Renal cortical epithelial cell (primary cell): ENCODE results near the gene C1QTNF5. TPM values are rescaled to one million over a fixed set of nuclear protein-coding genes. Genes with fewer than 3 reads are reported as not detected.

Source experiments
- DNase-seq: peaks from one replicate; pipeline ENCODE4 v3.0.0-alpha.2; 2011; ENCODE audit warnings: low read depth
- total RNA-seq: library from RNA; depleted of rRNA; stranded (reverse); fragments of >200 nt; gene quantifications from 2 replicates; pipeline ENCODE4 v1.2.3, GENCODE V29; 2014

Gene C1QTNF5
- total RNA-seq, 1 donor from 2014 or later = 15.7 TPM

DNA sequence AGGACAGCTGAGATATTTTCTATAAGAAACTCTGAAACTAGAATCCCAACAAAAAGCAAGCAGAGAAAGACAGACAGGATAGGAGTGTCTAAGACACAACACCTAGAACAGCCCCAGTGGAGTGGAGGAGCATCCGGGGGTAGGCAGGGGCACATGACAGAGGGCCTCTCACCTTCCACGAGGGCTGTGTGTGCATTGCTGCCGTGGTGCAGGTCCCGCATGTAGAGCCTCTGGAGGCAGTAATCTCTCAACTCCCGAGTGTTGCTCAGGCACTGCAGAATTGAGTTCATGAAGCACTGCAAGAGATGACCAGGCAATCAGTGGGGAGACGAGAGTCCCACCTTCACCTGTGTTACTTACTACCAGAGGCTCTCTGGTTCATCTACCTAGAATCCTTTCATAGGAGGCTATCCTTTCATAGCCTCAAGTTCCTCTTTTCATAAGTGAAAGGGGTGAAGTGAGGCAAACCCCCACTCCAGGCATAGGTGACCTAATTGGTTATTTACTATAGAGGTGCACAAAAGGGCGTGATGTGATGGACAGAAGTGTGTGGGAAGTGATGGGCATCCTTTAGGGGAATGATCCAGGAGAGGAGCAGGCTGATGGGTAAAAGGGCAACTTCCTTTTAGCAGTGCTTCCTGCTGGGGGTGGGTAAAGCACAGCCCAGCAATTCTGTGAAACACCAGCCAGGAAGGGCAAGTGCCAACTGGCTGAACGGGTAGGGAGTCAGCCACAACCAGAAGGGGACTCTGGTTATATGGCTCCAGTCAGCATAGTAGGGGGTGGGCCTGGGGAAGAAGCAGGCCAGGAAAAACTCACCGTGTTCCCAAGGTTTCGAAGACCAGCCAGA lies 18.9 kb upstream of the C1QTNF5 start:
- DNase-seq = no peak

DNA sequence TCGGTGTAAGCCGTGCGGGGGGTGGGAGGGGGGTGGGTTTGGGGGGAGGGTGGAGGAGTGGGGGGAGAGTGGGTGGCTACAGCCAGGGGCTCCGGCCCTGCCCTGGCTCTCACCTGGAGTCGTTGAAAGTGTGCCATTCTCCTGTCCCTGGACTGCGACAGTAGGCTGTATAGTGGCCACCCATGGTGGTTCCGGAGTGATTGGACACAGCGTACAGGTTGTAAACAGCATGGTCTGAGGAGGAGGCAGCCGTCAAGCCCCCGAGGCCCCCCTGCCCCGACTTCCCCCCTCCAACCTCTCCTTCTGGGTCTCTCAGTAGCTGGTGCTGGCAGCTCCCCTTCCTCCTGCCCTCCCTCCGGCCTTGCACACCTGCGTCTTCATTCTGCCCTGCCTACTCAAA lies 16.4 kb upstream of the C1QTNF5 start:
- no peak for DNase-seq

DNA sequence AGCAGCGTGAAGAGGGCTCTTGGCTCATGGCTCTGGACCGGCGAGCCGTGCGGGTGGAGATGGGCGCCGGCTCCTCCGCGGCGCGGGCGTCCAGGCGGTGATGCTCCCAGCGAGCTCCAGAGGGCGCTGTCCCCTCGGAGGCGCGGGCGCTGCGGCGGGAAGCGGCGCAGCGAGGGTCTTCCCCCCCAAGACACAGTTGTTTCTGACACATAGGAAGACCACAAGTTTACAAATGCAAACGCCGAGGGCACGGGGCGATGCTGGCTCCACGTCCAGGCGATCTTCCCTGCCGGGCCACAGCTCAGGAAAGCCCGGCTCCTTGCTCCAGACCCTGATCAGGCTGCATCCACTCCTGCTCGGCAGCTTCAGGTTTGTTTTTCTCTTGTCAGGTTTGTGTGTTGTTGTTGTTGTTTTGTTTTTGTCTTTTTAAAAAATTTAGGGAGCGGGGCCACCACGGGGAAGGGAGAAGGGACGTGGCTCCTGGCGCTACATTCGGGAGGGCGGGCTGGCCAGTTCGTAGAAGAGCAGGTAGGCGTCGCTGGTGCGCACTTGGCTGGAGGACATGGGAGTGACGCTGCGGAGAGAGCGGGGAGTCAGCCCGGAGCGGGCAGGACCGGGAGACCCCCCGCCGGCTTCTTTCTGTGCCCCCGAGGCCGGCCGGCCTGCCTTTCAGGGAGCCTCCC lies 15.8 kb upstream of the C1QTNF5 start:
- no peak for DNase-seq

DNA sequence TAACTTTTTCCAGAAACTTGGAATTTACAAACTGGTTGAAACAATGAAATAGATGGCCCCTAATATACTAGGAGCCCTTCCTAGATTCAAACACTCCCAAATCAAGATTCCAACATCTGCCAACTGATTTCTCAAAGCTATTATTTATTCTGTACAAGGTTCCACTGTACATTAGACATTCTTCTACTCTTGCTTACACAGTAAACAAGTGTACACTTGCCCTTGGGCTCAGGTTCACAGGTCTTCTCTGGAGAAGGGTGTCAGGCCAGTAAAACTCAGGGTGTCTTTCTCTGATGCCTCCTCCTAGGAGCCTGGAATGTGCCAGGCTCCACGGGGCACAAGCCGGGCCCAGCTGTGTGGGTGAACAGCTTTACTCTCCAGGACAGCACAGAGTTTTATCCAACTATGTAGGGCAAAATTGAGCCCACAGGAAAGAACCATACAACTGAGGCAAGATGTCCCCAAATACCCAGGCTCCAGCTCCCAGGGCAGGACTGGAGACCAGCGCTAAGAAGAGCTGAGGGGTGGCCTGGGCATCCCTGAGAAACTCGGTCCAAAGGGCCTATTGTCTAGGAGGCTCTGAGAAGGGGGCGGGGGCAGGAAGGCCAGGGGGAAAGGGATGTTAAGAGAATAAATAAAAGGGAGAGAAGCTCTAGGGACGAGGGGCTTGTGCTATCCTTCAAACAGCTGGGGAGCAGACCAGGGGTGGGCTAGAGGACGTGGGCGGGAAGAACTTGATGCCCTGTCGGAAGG lies 14.6 kb upstream of the C1QTNF5 start:
- DNase-seq = no peak

DNA sequence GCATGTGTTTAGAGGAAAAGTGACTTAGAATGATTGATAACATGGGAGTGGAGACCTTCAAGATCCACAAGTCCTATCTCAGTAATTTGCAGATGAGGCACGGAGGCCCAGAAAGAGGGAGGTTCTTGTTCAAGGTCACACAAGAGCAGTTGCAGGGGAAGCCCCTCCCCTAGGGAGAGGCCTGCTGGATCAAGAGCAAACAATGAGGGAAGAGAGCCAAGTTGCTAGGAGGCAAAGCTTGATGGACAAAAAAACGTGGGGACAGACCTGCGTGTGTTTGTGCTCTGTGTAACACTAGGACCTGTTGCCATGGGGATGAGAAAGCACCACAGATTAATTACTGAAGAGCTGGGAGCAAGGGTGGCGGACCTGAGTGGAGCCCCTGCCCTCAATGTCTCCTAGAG lies 12.2 kb upstream of the C1QTNF5 start:
- DNase-seq = peak; percentile 84

DNA sequence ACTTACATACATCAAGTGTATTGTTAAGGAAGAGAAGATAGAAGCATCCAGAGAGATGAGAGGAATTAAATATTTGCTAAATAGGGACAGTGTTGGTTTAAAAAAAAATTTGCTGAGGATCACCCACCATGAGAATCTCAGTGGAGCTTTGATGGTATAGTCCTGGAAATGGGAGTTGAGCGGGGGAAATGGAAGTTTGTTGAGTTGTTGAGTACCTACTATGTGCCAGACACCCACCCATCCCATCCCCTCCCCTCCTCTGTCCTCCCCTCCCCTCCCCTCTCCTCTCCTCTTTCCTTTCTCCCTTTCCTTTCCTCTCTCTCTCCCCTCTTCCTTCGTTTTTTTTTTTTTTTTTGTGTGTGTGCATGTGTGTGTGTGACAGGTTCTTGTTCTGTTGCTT lies 10.5 kb upstream of the C1QTNF5 start:
- DNase-seq = no peak

DNA sequence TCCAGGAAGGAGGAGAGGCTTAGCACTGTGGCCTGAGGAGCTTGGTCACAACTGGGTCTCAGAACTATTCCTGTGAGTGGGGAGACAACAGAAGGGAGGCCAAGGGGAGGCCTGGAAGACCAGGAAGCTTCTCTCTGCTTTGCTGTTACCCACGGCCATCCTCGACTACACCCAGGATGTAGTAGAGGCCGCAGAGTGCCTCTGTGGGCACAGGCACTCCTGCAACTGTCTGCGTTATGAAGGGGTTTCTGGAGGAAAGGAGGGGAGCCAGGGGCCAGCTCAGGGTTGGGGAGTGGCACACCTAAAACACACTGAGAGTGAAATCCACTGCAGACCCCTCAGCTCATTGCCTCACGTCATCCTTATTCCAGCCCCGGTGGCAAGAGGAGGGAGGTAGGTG lies 9.6 kb upstream of the C1QTNF5 start:
- no peak for DNase-seq

DNA sequence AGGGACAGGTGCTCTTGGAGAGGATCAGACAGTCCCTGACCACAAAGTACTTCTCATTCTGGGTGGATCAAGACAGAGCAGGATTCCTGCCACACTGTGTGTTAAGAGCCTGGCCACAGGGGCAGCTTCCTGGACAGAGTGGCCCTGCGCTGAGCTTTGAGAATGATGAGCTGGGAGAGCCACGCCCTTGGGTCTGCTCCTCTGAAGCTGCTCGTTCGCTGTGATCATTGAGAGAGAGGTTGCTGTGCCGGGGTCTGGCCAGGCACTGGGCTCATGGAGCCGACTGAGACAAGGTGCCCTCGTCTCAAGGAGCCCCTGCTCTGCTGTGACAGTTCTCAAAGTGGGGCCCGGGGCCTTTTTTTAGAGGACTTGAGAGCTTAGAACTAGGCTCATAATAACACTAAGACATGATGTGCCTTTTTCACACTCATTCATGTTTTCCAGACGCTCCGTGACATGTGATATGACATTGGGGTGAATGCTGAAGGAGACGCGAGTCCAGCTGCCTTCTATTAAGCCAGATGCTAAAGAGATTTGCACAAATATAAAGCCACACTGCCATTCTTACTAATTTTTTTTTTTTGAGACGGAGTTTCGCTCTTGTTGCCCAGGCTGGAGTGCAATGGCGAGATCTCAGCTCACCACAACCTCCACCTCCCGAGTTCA lies 7.4 kb upstream of the C1QTNF5 start:
- no peak for DNase-seq

DNA sequence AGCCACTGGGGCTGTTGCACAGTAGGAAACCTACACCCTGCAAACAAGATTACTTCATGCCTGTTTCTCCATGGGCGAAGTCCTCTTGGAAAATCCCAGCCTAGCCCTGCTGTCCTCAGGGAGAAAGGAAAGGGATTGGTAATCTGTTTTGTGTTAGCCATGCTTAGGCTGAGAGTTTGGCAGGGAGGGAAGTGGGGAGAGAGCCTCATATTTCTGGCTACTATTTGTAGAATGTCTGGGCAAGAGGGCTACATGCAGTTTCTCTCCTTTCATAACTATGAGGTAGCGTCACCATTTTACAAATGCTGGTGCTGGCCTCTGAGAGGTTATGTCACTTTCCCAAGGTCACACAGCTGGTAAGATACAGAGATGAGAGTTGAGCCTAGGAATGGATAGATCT lies 6.6 kb upstream of the C1QTNF5 start:
- DNase-seq = no peak

DNA sequence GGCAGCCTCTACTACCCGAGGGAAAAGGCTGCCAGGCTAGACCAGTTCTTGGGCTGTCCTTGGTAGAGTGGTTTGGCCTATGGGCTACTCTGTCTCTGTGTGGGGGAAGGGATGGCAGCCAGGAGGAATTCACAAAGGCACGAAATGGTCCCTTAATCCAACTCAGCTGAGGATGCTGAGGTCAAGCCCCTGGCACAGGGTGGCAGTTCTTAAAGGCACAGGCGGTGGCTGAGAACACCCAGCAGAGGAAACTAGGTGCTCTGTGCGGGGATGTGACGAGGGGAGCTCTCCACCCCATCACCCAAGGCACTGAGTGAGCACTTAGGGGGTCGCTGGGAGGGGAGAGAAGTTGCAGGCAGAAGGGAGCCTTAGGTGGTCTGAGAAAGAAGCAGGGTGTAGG lies 5.9 kb upstream of the C1QTNF5 start, which contains the start of gene MFRP:
TSS of gene MFRP (minus strand) at position 101 of the 400 bp plus-strand sequence. CDS start 192 bp downstream, outside the sequence.
- DNase-seq = no peak

DNA sequence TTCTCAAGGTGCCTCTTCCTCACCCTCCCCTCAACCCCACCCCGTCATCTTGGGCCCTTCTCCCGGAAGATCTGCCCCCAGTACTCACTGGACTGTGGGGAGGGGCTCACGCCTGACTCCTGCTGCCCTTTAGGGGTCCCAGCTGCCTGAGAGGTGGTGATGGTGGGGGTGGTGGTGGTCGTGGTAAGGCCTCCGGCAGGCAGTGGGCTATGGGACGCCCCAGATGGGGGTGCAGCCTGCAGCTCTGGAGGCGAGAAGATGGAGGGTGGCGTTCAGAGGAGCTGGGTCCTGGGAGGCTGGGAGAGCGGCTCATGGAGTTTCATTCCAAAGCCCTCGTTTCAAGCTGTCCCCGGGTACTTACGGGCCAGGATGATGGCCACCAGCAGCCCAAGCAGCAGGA lies 5.0 kb upstream of the C1QTNF5 start:
- DNase-seq = no peak

DNA sequence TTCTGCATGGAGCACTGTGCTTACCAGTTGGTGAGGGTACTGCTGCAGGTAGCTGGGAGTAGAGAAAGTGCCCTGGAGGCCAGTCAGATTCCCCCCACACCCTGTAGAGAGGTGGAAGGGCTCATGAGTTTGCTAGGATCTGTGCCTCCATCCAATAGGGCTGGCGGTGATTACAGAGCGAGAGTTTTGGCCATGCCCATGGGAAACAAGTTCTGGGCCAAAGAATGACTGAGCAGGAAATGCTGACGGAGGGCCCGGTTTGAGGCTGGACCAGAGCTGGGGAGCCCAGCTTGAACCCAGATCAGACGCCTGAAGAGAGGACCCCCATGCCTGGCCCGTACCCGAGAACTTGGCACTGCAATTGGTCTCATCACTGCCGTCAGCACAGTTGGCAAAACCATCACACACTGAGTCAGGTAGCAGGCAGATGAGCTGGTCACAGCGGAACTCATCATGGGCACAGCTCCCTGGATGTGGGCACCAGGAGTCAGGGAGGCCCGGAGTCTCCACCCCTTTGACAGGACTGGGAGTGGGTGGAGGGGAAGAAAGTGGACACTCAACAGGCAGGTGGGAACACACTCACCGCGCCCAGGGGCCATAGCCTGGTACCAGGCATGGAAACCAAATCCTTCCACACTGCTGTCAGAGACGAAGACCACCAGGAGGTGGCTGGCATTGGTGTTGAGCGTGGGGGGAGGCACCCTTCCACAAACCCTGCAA lies 3.8 kb upstream of the C1QTNF5 start:
- no peak for DNase-seq

DNA sequence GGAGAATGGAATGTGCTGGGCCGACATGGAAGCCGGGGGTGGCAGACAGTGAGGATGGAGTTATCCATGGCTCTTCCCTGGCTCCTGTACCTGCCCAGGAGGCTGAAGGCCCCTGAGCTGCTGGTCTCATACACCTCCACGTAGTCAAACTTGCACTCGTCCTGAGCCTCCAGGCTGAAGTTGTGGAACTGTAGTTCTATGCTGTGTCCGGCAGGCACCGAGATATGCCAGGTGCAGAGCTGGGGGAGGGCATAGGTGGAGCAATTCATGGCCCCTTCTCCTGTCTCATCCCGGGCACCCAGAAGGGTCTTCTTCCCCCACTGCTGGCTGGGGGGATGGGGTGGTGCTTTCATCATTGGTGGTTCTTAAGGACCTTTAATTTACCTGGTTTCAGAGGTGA lies 3.0 kb upstream of the C1QTNF5 start:
- no peak for DNase-seq

DNA sequence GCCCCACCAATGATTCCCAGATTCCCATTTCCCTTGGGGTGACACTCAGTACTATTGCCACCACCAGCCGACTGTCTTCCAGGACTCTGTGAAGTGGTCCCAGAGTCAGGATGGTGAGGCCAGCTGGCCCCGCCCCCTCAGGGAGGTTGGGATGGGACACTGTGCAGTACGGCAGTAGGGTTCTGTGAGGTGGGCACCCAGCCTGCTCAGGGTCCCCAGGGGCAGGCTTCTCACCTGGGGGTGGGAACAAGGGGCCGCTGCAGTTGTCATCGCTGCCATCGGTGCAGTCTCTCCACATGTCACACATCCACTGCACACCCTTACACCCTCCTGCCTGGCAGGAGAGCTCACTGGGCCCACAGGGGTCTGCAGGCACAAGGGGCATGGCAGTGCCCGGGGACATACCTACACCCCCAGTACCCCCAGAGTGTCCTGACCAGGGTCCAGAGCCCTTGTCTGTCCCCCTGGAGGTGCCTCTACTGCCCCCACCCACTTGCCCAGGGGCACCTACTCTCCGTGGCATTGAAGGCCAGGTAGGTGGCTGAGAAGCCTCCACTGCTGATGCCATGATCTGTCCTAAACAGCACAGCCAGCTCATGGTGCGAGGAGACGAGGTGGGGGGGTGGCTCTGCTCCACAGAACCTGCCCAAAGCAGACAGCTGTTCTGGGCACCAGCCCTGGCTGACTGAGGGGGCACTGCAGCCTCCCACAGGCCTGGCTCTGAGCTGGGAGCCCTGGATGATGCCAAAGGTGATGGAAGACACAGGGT lies 1.9 kb upstream of the C1QTNF5 start:
- no peak for DNase-seq

DNA sequence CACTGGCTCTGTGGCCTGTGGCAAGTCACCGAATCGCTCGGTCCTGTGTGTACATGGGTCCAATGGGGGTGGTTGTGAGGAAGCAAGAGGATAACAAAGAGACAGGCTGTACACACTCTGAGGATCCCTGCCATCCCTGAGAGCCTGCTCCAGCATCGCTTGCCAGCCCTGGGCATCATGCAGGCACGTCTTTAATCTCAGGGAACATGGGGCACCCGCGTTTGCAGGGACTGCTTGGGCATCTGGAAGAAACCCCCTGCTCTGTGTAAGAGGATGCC lies 1.3 kb upstream of the C1QTNF5 start:
- DNase-seq = no peak

DNA sequence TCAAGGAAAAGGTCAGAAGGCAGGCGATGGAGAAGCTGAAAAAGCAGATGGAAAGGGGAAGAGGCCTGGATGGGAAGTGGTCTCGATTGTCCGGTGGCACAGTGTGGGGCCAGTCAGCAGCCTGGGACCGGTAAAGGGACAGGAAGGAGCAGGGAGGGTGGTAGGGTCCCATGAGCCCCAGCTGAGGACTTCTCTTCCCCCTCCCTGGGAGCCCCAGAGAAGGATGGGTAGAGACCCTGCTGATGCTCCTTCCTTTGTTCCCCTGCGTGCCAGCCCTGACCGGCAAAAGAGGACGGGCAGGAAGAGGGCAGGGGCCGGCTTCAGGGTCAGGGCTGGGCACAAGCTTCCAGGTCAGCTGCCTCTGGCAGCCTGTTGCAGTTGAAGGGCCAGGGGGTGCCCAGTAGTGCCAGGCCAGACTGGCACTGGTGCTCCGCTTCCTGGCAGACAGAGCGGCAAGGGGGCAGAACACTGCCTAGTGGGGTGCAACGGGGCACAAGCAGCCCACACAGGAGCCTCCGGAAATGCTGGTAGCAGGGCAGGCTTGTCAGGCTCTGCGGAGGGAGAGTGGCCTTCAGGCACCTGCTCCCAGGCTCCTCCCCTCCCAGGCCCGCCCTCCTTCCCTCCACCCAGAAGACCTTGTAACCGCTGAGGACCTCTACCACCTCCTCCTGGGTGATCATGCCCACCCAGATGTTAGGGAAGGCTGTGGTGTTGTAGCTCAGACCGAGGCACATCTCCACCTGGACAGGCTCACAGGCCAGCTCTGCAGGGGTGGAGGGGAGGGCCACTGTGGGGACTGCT lies 739 bp upstream of the C1QTNF5 start:
- no peak for DNase-seq

DNA sequence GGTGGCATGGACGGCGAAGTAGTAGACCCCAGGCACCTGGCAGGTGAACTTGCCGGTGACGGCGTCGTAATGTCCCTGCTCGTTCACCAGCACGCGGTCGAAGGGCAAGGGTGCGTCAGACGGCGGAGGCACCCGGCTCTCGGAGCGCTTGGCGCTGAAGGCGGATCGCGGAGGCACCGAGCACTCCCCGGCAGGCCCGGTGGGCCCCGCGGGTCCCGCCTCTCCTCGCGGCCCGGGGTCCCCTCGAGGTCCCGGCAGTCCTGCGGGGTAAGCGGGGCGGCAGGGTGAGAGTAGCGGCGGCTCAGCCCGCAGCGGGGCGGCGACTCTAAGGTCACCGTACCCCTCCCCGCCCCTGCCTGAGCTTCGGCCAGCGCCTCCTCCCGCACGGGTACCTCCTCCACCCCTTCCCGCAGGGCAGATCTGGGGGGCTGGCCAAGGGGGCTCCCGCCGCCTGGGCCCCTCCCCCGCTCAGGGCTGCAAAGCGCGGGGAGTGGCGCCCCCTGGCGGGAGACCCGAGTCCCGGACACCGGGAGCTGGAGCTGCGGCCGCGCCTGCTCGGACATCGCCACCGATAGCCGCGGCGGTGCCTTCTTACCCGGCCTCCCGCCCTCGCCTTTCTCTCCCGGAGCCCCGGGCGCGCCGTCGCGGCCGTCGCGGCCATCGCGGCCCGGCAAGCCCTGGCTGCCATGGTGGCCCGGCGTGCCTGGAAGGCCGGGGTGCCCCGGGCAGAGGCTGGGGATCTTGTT lies 921 bp downstream of the C1QTNF5 start:
- DNase-seq = no peak

DNA sequence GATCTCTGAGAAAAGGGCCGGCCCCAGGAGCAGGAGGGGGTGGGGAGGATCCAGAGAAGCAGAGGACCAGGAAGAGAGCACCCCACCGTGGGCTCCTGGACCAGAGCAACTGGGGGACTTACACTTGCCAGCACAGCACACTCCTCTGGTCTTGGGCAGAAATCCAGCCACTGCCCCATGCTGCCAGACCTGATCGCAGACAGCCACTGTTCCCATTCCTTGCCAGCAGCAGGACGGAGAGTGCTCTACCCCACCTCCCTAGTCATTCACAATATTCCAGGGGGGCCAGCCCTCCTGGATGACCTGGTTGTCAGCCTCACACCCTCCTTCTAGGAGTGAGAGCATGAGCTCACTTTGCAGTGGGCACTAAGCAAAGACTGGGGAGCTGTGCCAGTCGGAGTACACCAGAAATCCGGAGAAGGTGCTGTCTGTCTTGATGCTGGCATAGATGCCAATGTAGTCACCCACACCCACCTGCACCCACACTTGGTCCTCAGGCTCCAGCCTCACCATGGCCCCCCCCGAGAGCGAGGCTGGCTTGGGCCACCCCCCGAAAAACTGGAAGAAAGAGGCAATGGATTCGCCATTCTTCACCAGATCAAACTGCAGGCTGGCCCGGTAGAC lies 1.6 kb downstream of the C1QTNF5 start:
- DNase-seq = no peak
